Gastrocnemius medialis (tissue), 4 donors: ENCODE results near the gene UGT1A9. TPM values are rescaled to one million over a fixed set of nuclear protein-coding genes. Genes with fewer than 3 reads are reported as not detected.
A peak's percentile ranks its signal among the peaks of the same experiment; 100 is the strongest.

Source experiments
- ATAC-seq, 2 donors: fragments of 150-250 bp; one replicate each; pipeline ENCODE4 v1.9.1; 2016
- DNase-seq, 2 donors: peaks; one replicate each; pipeline ENCODE4 v3.0.0-alpha.2; 2019
- H3K27ac ChIP-seq, 4 donors: fragments of 200-600 bp; sonication (generic); 1 replicate in 1 of 4; 2 replicates in 3 of 4; pipeline ENCODE4 v1.5.1; 2016 to 2018; ENCODE audit warnings: mild to moderate bottlenecking in 2 of 4, moderate library complexity in 1 of 4
- H3K27me3 ChIP-seq, 3 donors: fragments of 200-600 bp; sonication (generic) in 2 of 3; 1 replicate in 1 of 3; 2 replicates in 2 of 3; pipeline versions ENCODE4 v1.5.1 to v1.6.0; 2016 to 2019; ENCODE audit warnings: mild to moderate bottlenecking in 1 of 3, moderate library complexity in 1 of 3
- H3K36me3 ChIP-seq, 2 donors: fragments of 200-600 bp; sonication (generic) in 1 of 2; one replicate each; pipeline ENCODE4 v1.5.1; 2017 to 2018
- H3K4me1 ChIP-seq, 2 donors: fragments of 200-600 bp; sonication (generic) in 1 of 2; one replicate each; pipeline ENCODE4 v1.5.1; 2016 to 2017; ENCODE audit warnings: mild to moderate bottlenecking in 2 of 2
- H3K4me3 ChIP-seq, 4 donors: fragments of 200-600 bp; sonication (generic) in 3 of 4; 1 replicate in 1 of 4; 2 replicates in 3 of 4; pipeline ENCODE4 v1.5.1; 2016 to 2019; ENCODE audit warnings: mild to moderate bottlenecking in 2 of 4
- H3K9me3 ChIP-seq, 3 donors: fragments of 200-600 bp; sonication (generic) in 2 of 3; 1 replicate in 1 of 3; 2 replicates in 2 of 3; pipeline ENCODE4 v1.5.1; 2016 to 2019
- POLR2A ChIP-seq, 2 donors: fragments of 450-650 bp; IDR thresholded peaks; one replicate each; pipeline ENCODE4 v1.6.1; 2017; ENCODE audit warnings: antibody characterized with exemption in 2 of 2, mild to moderate bottlenecking in 2 of 2, moderate library complexity in 2 of 2
- in situ Hi-C, 4 donors: fragments of 200-750 bp; cut with MboI; loops; one replicate each; pipeline versions ENCODE4 v1.15.0 to v1.8.0; 2017; ENCODE audit warnings: low sequenced_read_pairs in 4 of 4
- intact Hi-C: fragments of 100-400 bp; cut with DNase I; formaldehyde crosslinking; loops from one replicate; pipeline ENCODE4 v1.15.1; 2023; ENCODE audit warnings: low total_unique reads
- total RNA-seq, 4 donors: library from RNA; depleted of rRNA; stranded (reverse); fragments of >200 nt; gene quantifications; one replicate each; pipeline versions ENCODE4 v1.1.0 to v1.2.3, GENCODE V29; 2016
- TF ChIP-seq, protein P1 (sequence below), 5 experiments: fragments of 450-650 bp in 3 of 5; fragments of 200-600 bp in 2 of 5; sonication (generic) in 2 of 5; IDR thresholded peaks in 4 of 5; conservative IDR thresholded peaks in 1 of 5; 1 replicate in 4 of 5; 2 replicates in 1 of 5; pipeline ENCODE4 v1.5.1; 2016 to 2019; ENCODE audit warnings: antibody characterized with exemption in 5 of 5, mild to moderate bottlenecking in 3 of 5, moderate library complexity in 3 of 5

Gene UGT1A9
- total RNA-seq, 4 donors from 2014 or later = 0.13 to 0.38 TPM; not detected in 2

DNA sequence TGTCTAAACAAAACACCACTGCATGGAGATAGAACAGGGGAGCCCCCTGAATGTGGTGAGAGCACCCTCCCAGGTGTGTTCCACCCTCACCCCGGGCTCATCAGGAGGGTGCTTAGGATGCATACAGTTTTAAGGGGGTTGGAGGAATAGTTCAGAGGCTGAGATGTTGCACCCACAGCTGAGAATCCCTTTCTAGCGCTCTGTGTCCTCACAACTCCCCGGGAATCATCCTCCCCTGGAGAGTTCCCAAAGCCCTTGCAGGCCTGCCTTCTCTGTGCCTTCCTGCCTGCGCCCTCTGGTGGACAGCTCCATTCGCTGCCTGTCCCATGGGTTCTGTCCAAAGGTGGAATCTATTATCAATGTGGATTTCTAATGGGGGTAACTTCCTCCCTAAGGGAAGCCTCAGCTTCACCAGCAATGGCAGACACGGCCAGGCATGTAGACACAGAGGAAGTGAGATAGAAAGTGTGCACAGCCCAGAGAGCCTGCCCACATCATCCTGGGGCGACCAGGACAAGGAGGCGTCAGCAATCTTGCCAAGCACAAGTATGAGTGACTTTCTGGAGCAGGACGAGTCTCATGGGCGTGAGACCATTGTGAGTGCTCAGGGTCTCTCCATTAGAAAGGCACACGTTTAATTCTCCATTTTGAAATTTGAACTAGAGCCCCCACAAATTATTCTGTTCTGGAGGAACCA is 39.8 kb downstream of the UGT1A9 start:
- H3K4me1 ChIP-seq = no peaks in the 10 kb centered on the region
- TF ChIP-seq POLR2A (IDR thresholded peaks at IDR 0.05) = no peak
- TF ChIP-seq, protein P1, sequence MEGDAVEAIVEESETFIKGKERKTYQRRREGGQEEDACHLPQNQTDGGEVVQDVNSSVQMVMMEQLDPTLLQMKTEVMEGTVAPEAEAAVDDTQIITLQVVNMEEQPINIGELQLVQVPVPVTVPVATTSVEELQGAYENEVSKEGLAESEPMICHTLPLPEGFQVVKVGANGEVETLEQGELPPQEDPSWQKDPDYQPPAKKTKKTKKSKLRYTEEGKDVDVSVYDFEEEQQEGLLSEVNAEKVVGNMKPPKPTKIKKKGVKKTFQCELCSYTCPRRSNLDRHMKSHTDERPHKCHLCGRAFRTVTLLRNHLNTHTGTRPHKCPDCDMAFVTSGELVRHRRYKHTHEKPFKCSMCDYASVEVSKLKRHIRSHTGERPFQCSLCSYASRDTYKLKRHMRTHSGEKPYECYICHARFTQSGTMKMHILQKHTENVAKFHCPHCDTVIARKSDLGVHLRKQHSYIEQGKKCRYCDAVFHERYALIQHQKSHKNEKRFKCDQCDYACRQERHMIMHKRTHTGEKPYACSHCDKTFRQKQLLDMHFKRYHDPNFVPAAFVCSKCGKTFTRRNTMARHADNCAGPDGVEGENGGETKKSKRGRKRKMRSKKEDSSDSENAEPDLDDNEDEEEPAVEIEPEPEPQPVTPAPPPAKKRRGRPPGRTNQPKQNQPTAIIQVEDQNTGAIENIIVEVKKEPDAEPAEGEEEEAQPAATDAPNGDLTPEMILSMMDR (IDR thresholded peaks at IDR 0.05 in 4 of 5, conservative IDR thresholded peaks at IDR 0.05 in 1 of 5) = peak in 3 of 5 experiments; percentile 40 to 51 (median 42)
- H3K9me3 ChIP-seq = no peaks in the 10 kb centered on the region
- no peak overlapping the region for H3K27ac ChIP-seq
- H3K27me3 ChIP-seq = no peaks in the 10 kb centered on the region
- DNase-seq (peak in 1 of 2 donors; percentile 19), ATAC-seq (no peak)
- no peak overlapping the region for H3K4me3 ChIP-seq
- H3K36me3 ChIP-seq = no peaks in the 10 kb centered on the region
- in situ Hi-C loops (no loop called here), intact Hi-C loops (no loop called here)

DNA sequence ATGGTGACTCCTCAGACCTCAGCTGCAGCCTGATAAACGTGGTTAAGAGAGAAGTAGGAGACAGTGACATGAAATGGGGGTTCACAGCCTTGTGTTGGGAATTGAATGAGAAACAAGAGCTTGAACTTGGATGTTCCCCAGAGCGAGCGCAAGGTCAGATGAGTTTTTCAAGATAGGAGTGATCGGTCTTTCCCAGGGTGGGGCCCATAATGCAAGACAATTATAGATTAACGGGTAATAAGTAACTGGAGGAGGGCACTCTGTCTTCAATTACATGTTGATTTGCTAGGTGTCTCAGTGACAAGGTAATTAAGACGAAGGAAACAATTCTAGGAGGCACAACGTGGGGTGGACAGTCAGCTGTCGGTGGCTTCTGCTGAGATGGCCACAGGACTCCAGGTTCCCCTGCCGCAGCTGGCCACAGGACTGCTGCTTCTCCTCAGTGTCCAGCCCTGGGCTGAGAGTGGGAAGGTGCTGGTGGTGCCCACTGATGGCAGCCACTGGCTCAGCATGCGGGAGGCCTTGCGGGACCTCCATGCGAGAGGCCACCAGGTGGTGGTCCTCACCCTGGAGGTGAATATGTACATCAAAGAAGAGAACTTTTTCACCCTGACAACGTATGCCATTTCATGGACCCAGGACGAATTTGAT is 41.0 kb downstream of the UGT1A9 start, which contains the start of gene UGT1A5:
TSS of gene UGT1A5 (plus strand) at position 297 of the 651 bp plus-strand sequence. CDS start at position 382, 85 bp downstream.
- no peaks in the 10 kb centered on the region for H3K27me3 ChIP-seq
- H3K4me1 ChIP-seq = no peaks in the 10 kb centered on the region
- no peak within 1 kb of the TSS for H3K27ac ChIP-seq
- no peaks in the 10 kb centered on the region for H3K9me3 ChIP-seq
- no peak within 1 kb of the TSS for H3K4me3 ChIP-seq
- DNase-seq = no peak
- TF ChIP-seq, protein P1 (IDR thresholded peaks at IDR 0.05 in 4 of 5, conservative IDR thresholded peaks at IDR 0.05 in 1 of 5) = no peak
- no peak for TF ChIP-seq POLR2A (IDR thresholded peaks at IDR 0.05)
- intact Hi-C loops (no loop called here), in situ Hi-C loops (no loop called here)
- H3K36me3 ChIP-seq = no peaks in the 10 kb centered on the region
- ATAC-seq = no peak

DNA sequence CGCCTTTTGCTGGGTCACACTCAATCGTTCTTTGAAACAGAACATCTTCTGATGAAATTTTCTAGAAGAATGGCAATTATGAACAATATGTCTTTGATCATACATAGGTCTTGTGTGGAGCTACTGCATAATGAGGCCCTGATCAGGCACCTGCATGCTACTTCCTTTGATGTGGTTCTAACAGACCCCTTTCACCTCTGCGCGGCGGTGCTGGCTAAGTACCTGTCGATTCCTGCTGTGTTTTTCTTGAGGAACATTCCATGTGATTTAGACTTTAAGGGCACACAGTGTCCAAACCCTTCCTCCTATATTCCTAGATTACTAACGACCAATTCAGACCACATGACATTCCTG is 41.5 kb downstream of the UGT1A9 start:
- H3K27me3 ChIP-seq = no peaks in the 10 kb centered on the region
- in situ Hi-C loops = no loop called here
- ATAC-seq (no peak), DNase-seq (no peak)
- no peak overlapping the region for H3K27ac ChIP-seq
- no peaks in the 10 kb centered on the region for H3K9me3 ChIP-seq
- H3K36me3 ChIP-seq = no peaks in the 10 kb centered on the region
- intact Hi-C loops = no loop called here
- H3K4me1 ChIP-seq = no peaks in the 10 kb centered on the region
- no peak overlapping the region for H3K4me3 ChIP-seq
- no peak for TF ChIP-seq POLR2A (IDR thresholded peaks at IDR 0.05)
- TF ChIP-seq, protein P1 (IDR thresholded peaks at IDR 0.05 in 4 of 5, conservative IDR thresholded peaks at IDR 0.05 in 1 of 5) = no peak

DNA sequence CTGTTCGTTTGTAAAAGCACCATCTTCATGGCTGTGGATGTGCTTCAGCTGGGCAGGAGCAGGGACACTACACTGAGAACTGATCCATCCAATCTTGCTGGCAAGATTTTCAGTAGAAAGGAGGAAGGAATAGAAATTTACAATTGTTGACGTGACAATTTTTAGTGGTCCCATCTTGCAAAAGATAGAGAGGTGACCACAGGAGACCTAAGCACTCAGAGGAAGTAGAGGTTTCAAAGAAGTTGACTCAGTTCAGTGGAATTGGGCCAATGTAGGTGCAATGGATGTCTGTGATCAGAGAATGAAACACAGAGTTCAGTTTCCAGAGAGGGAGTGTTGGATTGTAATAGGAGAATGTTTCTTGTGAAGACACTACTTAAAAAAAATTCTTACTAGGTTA is 42.4 kb downstream of the UGT1A9 start:
- Histone ChIP-seq H3K27ac (no peak overlapping the region), H3K36me3 (no peaks in the 10 kb centered on the region), H3K4me1 (no peaks in the 10 kb centered on the region), H3K4me3 (no peak overlapping the region), H3K27me3 (no peaks in the 10 kb centered on the region), H3K9me3 (no peaks in the 10 kb centered on the region)
- in situ Hi-C loops (no loop called here), intact Hi-C loops (no loop called here)
- DNase-seq (no peak), ATAC-seq (no peak)
- no peak for TF ChIP-seq POLR2A (IDR thresholded peaks at IDR 0.05)
- TF ChIP-seq, protein P1 (IDR thresholded peaks at IDR 0.05 in 4 of 5, conservative IDR thresholded peaks at IDR 0.05 in 1 of 5) = no peak
